CD14-positive monocyte (primary cell): ENCODE data around the gene PFKP. TPM values are rescaled to one million over a fixed set of nuclear protein-coding genes. Genes with fewer than 3 reads are reported as not detected.

Experiments
- DNase-seq, 3 donors: peaks; one replicate each; pipeline ENCODE4 v3.0.0-alpha.2; 2011 to 2022
- H2AFZ ChIP-seq: 2 replicates; pipeline ENCODE4 v1.6.0; 2012; ENCODE audit warnings: mild to moderate bottlenecking, low read depth, low read length, inconsistent platforms; ENCODE audit not compliant: insufficient read depth, poor library complexity, severe bottlenecking
- H3K27ac ChIP-seq, 2 donors: 1 replicate in 1 of 2; 2 replicates in 1 of 2; pipeline ENCODE4 v1.5.1; 2012 to 2013; ENCODE audit warnings: low read length in 2 of 2, control low read depth in 1 of 2, inconsistent platforms in 1 of 2, low read depth in 1 of 2, mild to moderate bottlenecking in 1 of 2
- H3K27me3 ChIP-seq, 2 donors: one replicate each; pipeline versions ENCODE4 v1.6.0 to v1.6.1; 2011 to 2013; ENCODE audit warnings: low read length in 2 of 2; ENCODE audit not compliant: control insufficient read depth in 2 of 2, insufficient read depth in 2 of 2
- H3K36me3 ChIP-seq, 2 donors: replicated peaks in 1 of 2; 1 replicate in 1 of 2; 2 replicates in 1 of 2; pipeline versions ENCODE4 v1.5.1 to v1.6.1; 2012 to 2013; ENCODE audit warnings: low read length in 2 of 2, control low read depth in 1 of 2, inconsistent platforms in 1 of 2, mild to moderate bottlenecking in 1 of 2; ENCODE audit not compliant: insufficient read depth in 2 of 2, control insufficient read depth in 1 of 2
- H3K4me1 ChIP-seq, 2 donors: 1 replicate in 1 of 2; 2 replicates in 1 of 2; pipeline versions ENCODE4 v1.5.1 to v1.6.1; 2012 to 2013; ENCODE audit warnings: low read length in 2 of 2, control low read depth in 1 of 2, inconsistent platforms in 1 of 2, mild to moderate bottlenecking in 1 of 2, moderate library complexity in 1 of 2; ENCODE audit not compliant: insufficient read depth in 2 of 2, control insufficient read depth in 1 of 2
- H3K4me2 ChIP-seq: replicated peaks from 2 replicates; pipeline ENCODE3; 2012; ENCODE audit warnings: low read length, moderate library complexity, mild to moderate bottlenecking; ENCODE audit not compliant: poor library complexity, severe bottlenecking; ENCODE audit errors: extremely low read depth
- H3K4me3 ChIP-seq, 3 experiments: fragments of 200-600 bp in 1 of 3; sonication (generic) in 1 of 3; replicated peaks in 1 of 3; 1 replicate in 2 of 3; 2 replicates in 1 of 3; pipeline ENCODE4 v1.5.1; 2011 to 2013; ENCODE audit warnings: low read length in 3 of 3, mild to moderate bottlenecking in 3 of 3, control low read depth in 2 of 3, low read depth in 2 of 3, inconsistent platforms in 1 of 3, moderate library complexity in 1 of 3
- H3K79me2 ChIP-seq: 2 replicates; pipeline ENCODE4 v1.6.0; 2012; ENCODE audit warnings: mild to moderate bottlenecking, control low read depth, inconsistent platforms, low read length, moderate library complexity; ENCODE audit not compliant: insufficient read depth
- H3K9ac ChIP-seq: 2 replicates; pipeline ENCODE4 v1.6.0; 2017; ENCODE audit warnings: low read length, mild to moderate bottlenecking; ENCODE audit not compliant: insufficient read depth, poor library complexity, severe bottlenecking
- H3K9me3 ChIP-seq, 2 donors: replicated peaks in 1 of 2; 1 replicate in 1 of 2; 2 replicates in 1 of 2; pipeline versions ENCODE4 v1.5.1 to v1.6.1; 2012 to 2013; ENCODE audit warnings: low read length in 2 of 2, control low read depth in 1 of 2; ENCODE audit not compliant: control insufficient read depth in 1 of 2, insufficient read depth in 1 of 2
- H4K20me1 ChIP-seq: 2 replicates; pipeline ENCODE4 v1.6.0; 2012; ENCODE audit warnings: mild to moderate bottlenecking, low read length, control low read depth, moderate library complexity; ENCODE audit not compliant: insufficient read depth
- H3K27ac Mint-ChIP-seq, 7 donors: one replicate each; pipeline ENCODE4 v1.8.0; 2020; ENCODE audit warnings: mild to moderate bottlenecking in 7 of 7, mixed read lengths in 7 of 7, moderate library complexity in 6 of 7, inconsistent platforms in 2 of 7
- H3K27me3 Mint-ChIP-seq, 3 donors: one replicate each; pipeline ENCODE4 v1.8.0; 2021 to 2022; ENCODE audit warnings: low read depth in 3 of 3, mild to moderate bottlenecking in 3 of 3, mixed read lengths in 3 of 3, moderate library complexity in 3 of 3, inconsistent platforms in 1 of 3
- H3K36me3 Mint-ChIP-seq, 2 donors: one replicate each; pipeline ENCODE4 v1.8.0; 2020; ENCODE audit warnings: mixed read lengths in 2 of 2, inconsistent platforms in 1 of 2, mild to moderate bottlenecking in 1 of 2
- H3K4me1 Mint-ChIP-seq: one replicate; pipeline ENCODE4 v1.8.0; 2020; ENCODE audit warnings: mild to moderate bottlenecking, mixed read lengths
- H3K4me3 Mint-ChIP-seq, 2 donors: one replicate each; pipeline ENCODE4 v1.8.0; 2020; ENCODE audit warnings: mild to moderate bottlenecking in 2 of 2, mixed read lengths in 2 of 2, moderate library complexity in 1 of 2
- H3K9me3 Mint-ChIP-seq, 7 donors: one replicate each; pipeline ENCODE4 v1.8.0; 2020 to 2022; ENCODE audit warnings: mixed read lengths in 7 of 7, mild to moderate bottlenecking in 6 of 7, moderate library complexity in 6 of 7, inconsistent platforms in 2 of 7
- WGBS: methylation state at CpG from one replicate; pipeline ENCODE4 v1.1.5; 2013; ENCODE audit warnings: missing lambda C conversion rate; ENCODE audit not compliant: insufficient coverage; 5-methylcytosine and 5-hydroxymethylcytosine counted together
- intact Hi-C, 2 donors: fragments of 100-400 bp; cut with micrococcal nuclease; formaldehyde crosslinking; loops; one replicate each; pipeline versions ENCODE4 v1.15.0 to v1.15.1; 2023
- polyA plus RNA-seq, 3 donors: library from polyadenylated mRNA; depleted of rRNA in 1 of 3; unstranded in 2 of 3; stranded (reverse) in 1 of 3; fragments of 300-500 nt in 2 of 3; fragments of >200 nt in 1 of 3; fragmentation: Illumina TruSeq in 2 of 3; gene quantifications; 1 replicate in 2 of 3; 2 replicates in 1 of 3; pipeline ENCODE4 v1.2.3, GENCODE V29; 2012 to 2021
- TF ChIP-seq, protein P1 (sequence below): fragments of 200-600 bp; IDR thresholded peaks from one replicate; pipeline ENCODE4 v1.8.0; 2022; ENCODE audit warnings: antibody characterized with exemption, mild to moderate bottlenecking

Gene PFKP
- polyA plus RNA-seq, 3 donors = 6.5 to 14.2 (median 8.1) TPM

DNA sequence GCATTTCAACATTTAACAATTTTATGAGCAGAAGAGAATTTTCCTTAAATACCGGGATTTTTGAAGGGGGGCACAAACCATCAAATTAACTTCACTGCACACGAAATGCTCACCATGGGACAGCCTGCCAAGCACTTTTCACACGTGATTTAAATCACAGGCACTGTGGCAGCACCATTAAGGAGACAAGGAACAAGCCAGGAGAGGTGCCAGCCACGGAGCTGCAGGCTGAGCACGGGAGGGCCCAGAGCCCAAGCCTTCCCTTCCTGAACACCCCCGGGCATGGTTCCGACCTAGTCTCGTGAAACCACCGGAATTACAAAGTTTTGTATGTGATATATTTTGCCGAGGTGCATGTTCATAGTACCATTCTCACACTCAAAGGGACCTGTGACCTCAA, 91.8 kb downstream of the PFKP start:
- Mint-ChIP-seq H3K4me3 (no peak overlapping the region), H3K9me3 (no peaks in the 10 kb centered on the region), H3K36me3 (peaks cover 79 to 90% of the 10 kb centered on the region in 2 donors), H3K27ac (peak overlapping the region in 2 of 7 donors; percentile 3 to 17), H3K4me1 (no peaks in the 10 kb centered on the region), H3K27me3 (peaks cover 0 to 2% (median 0%) of the 10 kb centered on the region in 3 donors)
- H3K4me3 ChIP-seq = no peak overlapping the region
- H3K4me2 ChIP-seq = no peak overlapping the region
- TF ChIP-seq, protein P1, sequence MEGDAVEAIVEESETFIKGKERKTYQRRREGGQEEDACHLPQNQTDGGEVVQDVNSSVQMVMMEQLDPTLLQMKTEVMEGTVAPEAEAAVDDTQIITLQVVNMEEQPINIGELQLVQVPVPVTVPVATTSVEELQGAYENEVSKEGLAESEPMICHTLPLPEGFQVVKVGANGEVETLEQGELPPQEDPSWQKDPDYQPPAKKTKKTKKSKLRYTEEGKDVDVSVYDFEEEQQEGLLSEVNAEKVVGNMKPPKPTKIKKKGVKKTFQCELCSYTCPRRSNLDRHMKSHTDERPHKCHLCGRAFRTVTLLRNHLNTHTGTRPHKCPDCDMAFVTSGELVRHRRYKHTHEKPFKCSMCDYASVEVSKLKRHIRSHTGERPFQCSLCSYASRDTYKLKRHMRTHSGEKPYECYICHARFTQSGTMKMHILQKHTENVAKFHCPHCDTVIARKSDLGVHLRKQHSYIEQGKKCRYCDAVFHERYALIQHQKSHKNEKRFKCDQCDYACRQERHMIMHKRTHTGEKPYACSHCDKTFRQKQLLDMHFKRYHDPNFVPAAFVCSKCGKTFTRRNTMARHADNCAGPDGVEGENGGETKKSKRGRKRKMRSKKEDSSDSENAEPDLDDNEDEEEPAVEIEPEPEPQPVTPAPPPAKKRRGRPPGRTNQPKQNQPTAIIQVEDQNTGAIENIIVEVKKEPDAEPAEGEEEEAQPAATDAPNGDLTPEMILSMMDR = no peak
- no peaks in the 10 kb centered on the region for H3K27me3 ChIP-seq
- intact Hi-C loops = no loop called here
- no peaks in the 10 kb centered on the region for H4K20me1 ChIP-seq
- no peaks in the 10 kb centered on the region for H3K4me1 ChIP-seq
- H3K36me3 ChIP-seq = peaks cover 85 to 100% of the 10 kb centered on the region in 2 donors
- H2AFZ ChIP-seq = no peak overlapping the region
- 100% methylated on average over 5 of the region's 10 CpGs for WGBS
- no peak for DNase-seq
- no peak overlapping the region for H3K27ac ChIP-seq
- H3K9me3 ChIP-seq = no peaks in the 10 kb centered on the region
- H3K79me2 ChIP-seq = no peaks in the 10 kb centered on the region
- no peak overlapping the region for H3K9ac ChIP-seq

DNA sequence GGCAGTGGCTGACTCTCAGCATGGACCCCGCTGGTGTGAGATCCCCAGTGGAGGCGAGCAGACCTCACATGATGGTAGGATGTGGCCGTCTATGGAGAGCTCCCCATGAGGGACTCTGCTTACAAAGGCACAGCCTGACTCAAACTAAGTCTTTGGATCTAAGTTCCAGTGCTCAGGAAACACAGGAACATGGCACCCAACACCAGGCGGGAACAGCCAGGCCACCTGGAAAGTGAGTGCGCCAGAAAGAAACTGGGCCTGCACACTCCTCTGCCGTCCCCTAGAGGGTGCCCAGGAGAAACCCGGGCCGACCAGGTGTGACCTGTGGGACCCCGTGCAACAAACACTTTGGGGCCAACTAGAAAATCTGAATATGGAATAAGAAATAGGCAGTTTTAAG, 95.2 kb downstream of the PFKP start:
- Histone ChIP-seq H3K27me3 (no peaks in the 10 kb centered on the region), H3K4me3 (no peak overlapping the region), H3K4me1 (no peaks in the 10 kb centered on the region), H2AFZ (no peak overlapping the region), H3K9ac (no peak overlapping the region), H4K20me1 (no peaks in the 10 kb centered on the region), H3K79me2 (no peaks in the 10 kb centered on the region), H3K9me3 (no peaks in the 10 kb centered on the region), H3K4me2 (no peak overlapping the region), H3K27ac (no peak overlapping the region), H3K36me3 (peaks cover 90 to 100% of the 10 kb centered on the region in 2 donors)
- WGBS = 100% methylated on average over 6 of the region's 9 CpGs
- intact Hi-C loops = no loop called here
- H3K27me3 Mint-ChIP-seq = peaks cover 0 to 2% (median 0%) of the 10 kb centered on the region in 3 donors
- H3K9me3 Mint-ChIP-seq = no peaks in the 10 kb centered on the region
- H3K27ac Mint-ChIP-seq = no peak overlapping the region
- DNase-seq = no peak
- no peaks in the 10 kb centered on the region for H3K4me1 Mint-ChIP-seq
- H3K4me3 Mint-ChIP-seq = no peak overlapping the region
- TF ChIP-seq, protein P1 = no peak
- H3K36me3 Mint-ChIP-seq = peaks cover 80 to 93% of the 10 kb centered on the region in 2 donors
